NB4 (cell line): Measurements from ENCODE around the gene FAM161A.
"Not testable (repeated sequence)": the region's sequence is repeated elsewhere in the genome, so short reads cannot be mapped to it uniquely, and the experiment has no call there.

Source experiments
- CTCF ChIP-seq: IDR thresholded peaks from one replicate; pipeline ENCODE4 v1.5.1; 2012; ENCODE audit warnings: low read depth, low read length
- MAX ChIP-seq: IDR thresholded peaks from 2 replicates; pipeline ENCODE4 v1.6.1; 2011; ENCODE audit warnings: low read depth, low read length
- POLR2A ChIP-seq: IDR thresholded peaks from 2 replicates; pipeline ENCODE4 v1.6.1; 2011; ENCODE audit warnings: mild to moderate bottlenecking; ENCODE audit not compliant: insufficient read length; ENCODE audit errors: extremely low read depth

GRCh38 chr2:61810203-61810602, 43.7 kb downstream of the FAM161A start:
- not testable (repeated sequence) for TF ChIP-seq CTCF, POLR2A, MAX
